NCI-H2196 (cell line): Measurements from ENCODE around the gene BCL2L13.

Source experiments
- DNase-seq: peaks from one replicate; lab custom pipeline; 2025; ENCODE audit not compliant: unreplicated experiment; lab: John Stamatoyannopoulos, UW

The BCL2L13 gene

DNA sequence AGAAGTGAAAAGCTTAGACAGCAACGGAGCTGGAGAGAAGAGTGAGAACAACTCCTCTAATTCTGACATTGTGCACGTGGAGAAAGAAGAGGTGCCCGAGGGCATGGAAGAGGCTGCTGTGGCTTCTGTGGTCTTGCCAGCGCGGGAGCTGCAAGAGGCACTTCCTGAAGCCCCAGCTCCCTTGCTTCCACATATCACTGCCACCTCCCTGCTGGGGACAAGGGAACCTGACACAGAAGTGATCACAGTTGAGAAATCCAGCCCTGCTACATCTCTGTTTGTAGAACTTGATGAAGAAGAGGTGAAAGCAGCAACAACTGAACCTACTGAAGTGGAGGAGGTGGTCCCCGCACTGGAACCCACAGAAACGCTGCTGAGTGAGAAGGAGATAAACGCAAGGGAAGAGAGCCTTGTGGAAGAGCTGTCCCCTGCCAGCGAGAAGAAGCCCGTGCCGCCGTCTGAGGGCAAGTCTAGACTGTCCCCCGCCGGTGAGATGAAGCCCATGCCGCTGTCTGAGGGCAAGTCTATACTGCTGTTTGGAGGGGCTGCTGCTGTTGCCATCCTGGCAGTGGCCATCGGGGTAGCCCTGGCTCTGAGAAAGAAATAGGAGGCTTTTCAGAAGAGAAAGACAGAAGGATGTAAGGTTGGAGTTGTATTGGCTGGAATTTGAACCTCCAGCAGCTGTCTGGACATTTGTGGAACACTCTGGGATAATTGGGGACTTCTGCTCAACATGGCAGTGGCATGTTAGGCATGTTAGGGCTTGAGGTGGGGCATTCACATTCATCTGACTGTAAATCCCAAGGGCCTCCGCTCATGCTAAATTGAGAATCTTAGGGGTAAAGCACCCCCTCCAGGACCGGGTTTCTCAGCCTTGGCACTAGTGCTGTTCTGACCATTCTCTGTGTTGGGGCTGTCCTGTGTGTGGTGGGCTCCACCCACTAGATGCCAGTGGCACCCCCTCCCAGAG lies 88.7 kb downstream of the BCL2L13 start:
- DNase-seq, result no peak

DNA sequence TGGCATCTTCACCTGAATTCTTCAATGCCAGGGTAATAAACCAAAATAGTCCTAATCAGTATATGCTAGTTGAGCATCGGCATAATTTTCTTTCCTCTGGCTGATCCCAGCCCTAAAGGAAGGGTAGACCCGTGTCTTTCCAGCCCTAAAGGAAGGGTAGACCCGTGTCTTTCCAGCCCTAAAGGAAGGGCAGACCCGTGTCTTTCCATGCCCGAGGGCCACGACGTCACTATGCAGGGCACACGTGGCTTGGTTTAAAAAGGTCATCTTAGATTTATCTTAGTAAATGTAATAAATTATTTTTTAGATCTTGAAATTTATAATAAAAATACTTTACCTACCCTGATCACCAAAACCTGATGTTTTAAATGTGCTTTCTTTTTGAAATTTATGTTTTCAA lies 90.2 kb downstream of the BCL2L13 start:
- no peak for DNase-seq

DNA sequence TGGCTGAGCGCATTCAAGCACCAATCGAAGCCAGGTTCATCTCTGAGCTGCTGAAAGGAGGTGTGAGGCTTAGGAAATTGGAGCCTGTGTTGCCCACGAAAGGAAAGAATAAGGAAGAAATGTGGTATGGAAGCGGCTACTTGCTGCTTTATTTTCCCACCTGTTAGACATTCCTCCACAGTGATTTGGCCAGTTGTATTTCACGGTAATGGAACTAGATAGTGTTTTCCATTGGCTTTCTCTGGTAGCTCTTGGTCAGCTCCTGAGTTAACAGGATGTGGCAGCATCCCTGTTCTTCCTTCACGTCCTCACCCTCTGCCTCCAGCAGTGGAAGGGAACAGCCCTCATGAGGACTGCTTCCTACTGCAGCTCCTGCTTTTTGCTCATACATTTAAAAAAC lies 91.0 kb downstream of the BCL2L13 start:
- DNase-seq, result no peak

DNA sequence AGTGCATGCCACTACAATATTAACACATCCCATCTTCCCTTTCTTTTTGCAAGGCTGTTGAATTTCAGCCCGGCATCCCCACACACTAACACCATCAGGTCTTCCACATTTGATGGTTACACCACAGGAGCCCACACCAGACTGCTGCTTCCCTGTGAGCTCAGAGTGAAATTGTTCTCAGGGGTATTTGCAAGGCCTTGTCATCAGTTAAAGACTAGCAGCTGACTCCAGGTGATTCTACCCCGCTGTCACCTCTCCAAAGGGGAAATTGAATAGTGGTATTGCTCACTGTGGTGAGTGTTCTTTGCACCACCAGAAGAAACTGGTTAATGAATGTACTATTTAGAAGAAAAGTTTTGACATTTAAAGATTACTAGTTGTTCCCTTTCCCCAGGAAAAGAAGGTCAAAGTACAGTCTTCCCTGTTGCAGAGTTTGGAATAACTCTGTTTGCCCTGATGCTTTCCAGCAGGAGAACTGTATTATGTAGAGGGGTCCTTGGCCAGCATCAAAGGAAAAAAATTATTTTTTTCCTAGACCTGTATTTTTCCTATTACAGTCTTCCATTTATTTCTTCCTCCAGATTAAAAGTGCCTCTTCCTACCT lies 93.8 kb downstream of the BCL2L13 start:
- DNase-seq, result no peak

DNA sequence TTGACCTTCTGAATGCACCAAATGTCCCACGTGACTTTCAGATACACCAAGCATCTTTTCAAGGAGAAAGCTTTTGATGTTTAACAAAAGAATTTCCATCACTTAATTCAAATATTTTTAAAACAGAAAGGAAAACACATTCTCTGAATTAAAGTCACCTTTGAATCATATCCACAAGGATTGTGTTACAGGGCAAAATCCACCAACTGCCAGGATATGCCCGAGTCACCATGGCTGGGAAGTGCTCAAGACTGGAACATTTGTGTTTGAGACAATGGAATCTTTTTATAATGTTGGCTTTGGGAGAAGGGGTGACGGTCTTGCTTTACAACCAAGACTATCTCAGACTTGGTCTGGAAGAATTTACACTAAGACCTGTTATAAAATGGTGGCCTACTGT lies 94.9 kb downstream of the BCL2L13 start:
- DNase-seq, result no peak

DNA sequence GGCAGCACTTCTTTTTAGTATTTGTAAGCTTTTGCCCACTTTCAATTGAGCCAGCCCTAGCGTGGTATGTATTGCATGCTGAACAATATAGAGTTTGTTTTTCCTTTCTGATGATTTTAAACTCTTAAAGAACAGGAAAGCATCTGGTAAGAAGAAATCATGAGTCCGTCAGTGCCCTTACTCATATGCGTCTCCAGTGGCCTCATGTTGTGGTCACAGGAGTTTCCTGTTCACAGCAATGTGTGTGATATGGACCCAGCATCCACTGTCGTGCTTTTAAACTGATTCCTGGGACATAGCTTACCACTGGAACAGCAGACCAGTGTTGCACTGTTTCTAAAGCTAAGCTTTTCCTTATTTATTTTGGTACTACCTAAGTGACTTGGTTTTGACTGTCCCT lies 95.6 kb downstream of the BCL2L13 start:
- DNase-seq, result no peak

DNA sequence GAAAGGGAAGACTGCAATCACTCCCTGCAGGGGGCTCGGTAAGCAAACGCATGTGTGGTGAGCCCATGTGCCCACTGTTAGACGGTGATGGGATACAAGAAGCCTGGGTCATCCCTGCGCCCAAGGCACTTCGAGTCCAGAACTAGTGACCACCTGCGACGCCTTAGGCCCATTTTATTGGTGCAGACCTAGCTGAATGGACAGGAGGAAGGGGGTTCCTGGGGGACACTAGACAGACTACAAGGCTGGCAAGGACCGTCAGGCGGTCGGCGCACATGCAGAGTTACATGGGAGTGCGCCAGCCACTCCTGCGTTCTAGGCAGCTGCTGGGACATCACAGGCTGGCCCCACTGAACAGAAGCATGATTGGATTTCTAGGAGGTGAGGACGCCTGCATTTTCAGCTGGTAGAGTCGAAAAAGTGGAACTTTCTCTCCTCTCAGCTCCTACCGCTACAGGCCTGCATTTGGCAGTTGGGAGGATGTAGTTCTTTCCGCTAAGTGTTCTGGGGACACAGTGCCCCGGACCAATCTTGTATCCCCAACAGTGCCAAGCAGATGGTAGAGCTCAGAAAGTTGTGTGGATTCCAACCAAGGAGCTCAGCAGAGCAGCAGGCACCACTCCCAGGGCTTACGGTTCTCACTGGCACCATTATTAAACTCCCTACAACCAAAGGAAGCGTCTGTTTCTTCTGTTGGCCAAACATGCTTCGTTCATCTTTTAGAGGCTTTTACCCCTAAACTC lies 100.0 kb downstream of the BCL2L13 start:
- no peak for DNase-seq

DNA sequence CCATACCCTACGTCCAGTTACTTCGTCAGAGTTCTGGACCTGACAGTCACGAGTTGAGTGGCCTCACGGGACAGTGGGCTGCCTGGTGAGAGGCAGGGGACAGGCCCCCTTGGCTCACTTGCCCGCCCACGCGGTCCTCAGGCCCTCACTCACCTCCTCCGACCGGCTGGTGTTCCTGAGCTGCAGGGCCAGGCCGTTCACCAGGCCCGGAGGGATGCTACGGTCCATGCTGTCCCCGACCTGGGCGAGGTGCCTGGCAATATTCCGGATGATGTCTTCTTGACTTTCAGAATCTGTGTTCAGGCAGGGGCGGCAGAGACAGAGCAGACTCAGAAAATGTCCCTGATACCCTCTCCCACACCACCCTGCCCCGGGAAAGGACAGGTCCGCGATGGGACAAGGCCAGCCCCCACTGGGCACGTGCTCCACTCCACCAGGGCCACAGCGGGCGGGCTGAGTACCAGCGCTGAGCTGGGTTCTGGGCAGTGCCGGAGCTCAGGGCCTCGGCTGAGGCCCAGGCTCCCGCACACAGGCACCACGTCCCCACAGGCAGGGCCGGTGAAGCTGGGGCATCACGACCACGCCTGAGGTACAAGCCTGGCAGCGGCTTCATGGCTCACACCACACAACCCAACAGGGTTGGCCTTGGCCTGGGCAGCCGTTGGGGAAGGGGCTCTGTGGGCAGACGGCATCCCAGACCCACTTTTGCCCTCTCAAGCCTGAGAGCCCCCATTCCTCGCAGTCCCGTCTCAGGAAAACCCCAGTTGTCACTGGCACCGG lies 100.8 kb downstream of the BCL2L13 start:
- no peak for DNase-seq

DNA sequence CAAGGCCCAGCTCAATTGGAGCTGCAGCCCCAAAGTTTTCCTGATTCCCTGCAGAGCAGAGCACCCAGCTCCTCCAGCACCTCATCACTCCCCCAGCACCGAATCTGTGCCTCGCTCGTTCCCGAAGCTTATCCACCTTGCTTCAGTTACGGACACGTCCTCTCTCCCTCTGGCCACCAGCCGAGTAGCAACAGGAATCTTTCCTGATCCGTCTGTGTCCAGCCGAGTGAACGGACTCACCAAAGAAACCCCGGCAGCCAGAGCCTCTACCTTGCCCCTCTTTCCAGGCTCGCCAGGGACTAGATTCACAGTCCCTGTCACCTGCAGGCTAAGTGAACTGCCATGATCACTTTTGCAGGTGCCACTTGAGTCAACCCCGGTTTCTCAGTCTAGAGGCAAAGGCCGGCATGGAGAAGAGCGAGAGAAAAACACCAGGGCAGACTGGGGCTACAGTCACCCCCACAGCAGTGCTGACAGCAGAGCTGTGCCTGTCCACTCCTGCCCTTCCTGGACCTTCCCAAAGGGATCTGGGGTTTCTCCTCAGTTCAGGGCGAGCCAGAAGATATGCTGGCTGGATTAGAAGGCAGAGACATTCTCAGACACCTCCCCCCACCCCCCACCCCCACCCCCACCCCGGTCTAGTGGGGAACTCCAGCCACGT lies 103.4 kb downstream of the BCL2L13 start:
- no peak for DNase-seq

DNA sequence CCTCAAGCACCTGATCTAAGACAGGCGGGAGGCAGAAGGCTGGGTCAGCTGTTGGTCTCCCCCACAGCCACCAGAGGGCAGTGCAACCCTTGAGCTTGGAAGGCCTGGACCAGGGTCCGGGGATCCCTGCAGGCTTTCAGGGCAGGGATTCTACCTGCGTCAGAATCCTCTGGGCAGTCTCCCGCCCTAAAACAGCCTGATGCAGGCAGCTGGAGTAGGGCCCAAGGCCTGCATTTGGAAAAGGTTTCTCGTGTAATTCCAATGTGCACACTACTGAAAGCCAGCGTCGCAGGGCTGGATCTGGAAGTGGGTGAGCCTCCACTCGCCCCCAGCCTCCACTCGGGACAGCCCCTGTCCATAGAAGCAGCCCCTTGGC lies 104.0 kb downstream of the BCL2L13 start:
- DNase-seq, result peak; percentile 81

DNA sequence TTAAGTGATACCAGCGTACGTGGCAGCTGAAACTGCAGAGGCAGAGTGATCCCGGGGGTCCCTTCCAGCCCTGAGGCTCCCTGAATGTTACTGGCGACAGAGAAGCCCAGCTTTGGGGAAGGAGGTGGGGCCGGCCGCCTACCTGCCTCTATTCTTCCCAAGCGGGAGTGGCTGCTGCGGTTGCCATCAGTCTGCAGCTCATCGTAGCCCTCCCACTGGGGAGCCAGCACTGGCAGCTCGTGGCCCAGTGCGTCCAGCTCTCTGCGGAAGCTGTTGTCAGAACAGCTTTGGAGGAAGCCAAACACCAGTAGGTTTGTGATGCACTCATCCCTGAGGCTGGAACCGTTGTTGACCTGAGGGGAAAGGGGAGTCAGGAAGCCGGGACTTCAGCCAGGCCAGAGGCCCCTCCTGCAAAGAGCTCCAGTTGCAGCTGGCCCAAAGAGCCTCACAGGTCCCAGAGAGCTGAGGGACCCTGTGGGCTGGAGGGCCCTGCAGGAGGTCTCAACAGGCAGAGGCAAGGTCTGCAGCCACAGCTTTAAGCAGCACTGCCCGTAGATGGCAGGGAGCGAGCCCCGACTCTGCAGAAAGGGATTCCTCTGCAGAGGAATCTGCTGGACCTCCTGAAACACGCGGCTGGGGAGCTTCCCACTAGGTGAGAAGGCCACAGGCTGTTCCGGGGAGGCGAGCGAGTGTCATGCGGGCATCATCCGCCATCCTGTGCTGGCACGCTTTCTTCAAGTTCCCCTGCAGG lies 105.3 kb downstream of the BCL2L13 start:
- no peak for DNase-seq

DNA sequence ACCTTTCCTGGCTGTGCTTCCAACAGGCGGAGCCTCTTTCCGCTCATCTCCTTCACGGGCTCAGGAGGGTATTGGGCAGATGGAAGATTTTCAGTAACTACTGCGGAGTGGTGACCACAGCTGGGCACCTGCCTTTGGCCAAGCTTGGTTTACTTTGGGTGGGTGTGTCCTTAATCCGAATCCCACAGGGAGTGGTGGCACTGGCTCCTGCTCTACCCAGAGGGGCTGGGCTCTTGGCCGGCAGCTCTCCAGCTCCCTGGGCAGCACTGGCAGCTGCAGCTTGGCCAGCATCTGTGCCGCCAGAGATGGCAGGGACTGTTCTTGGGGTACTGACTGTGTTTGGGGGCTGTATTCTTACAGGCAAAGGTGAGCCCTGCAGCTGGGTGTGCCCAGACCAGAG lies 105.9 kb downstream of the BCL2L13 start:
- no peak for DNase-seq

DNA sequence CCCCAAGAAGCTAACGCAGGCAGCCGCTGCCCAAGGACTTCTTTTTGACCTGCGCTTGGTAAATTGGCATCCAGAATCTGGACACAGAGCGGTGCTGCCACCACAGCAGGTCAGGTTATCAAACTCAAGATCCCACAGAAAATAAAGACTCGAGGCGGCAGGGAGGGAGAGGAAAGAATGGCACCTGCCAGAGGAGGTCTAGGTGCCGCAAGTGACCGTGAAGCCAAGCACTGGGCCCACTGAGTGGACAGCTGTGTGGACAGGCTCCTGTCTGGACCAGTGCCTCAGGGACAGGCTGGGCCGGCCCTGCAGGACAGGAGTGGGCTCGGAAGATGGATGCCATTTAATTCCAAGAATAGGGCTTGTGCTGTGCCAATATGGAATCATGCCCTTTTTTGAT lies 108.4 kb downstream of the BCL2L13 start:
- DNase-seq, result no peak

DNA sequence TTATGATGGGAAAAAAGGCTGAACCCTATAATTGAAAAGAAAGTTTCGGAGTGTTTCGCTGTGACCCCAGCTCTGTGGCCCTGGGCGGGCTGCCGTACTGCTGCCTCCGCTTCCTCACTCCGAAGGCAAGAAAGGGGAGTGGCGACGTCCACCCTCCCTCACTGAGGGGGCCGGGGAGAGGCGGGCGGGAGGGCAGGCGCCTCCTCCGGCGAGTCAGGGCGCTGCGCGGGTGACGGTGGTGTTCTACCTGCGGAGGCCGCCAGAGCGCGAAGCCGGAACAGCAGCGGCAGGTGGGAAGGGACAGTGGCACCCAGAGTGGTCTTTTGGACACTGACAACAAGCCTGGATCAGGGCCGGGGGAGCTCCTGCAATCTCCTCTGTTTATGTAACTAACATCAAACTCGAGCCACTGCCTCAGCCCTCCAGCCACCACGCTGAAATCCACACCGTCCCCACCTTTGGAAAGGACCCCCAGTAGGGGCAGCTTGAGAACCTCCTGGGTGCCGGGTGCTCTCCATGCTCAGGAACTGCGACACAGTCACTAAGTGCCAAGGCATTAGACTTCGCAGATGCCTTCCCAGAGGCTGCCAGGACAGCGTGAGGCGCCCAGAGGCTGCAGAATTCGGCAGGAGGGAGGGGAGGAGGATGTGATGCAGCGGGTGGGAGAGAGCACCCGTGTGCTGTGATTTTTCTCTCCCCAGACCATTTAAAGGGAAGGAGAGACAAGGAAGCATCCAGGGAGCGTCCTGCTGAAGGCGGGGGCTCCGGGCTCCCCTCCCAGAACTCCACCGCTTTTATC lies 110.2 kb downstream of the BCL2L13 start:
- DNase-seq, result no peak

DNA sequence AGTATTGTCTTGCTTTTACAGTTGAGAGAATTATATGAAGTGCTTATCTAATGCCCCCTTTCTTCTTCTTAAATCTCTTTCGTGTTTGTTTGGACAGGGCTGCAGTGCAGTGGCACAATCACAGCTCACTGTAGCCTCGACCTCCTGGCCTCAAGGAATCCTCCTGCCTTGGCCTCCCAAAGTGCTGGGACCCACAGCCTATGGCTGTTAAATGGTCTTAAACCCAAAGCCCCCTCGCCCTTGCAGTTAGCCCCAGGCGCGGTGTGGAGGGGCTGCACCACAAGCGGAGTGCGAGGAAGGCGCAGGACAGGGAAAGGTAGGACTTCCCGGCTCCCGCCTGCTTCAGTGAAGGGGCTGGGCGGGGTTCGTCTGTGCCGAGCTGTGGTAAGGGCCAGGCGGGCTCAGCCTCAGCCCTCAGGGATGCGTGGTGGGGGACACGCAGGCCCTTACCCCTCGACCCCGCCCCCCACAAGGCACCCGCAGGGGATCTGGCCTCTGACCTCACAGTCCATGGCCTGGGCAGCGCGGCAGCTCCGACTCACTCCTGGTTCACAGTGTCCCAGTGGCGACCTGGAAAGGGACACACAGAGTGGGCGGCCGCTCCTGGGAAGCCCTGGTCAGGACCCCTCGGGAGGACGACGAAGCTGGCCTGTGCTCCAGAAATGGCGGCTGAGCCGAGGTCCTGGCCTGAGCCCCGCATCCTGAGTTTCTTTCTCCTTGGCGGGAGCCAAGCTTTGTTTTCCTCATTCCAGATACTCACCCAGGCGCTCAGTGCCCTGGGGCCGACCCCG lies 111.2 kb downstream of the BCL2L13 start:
- DNase-seq, result no peak

DNA sequence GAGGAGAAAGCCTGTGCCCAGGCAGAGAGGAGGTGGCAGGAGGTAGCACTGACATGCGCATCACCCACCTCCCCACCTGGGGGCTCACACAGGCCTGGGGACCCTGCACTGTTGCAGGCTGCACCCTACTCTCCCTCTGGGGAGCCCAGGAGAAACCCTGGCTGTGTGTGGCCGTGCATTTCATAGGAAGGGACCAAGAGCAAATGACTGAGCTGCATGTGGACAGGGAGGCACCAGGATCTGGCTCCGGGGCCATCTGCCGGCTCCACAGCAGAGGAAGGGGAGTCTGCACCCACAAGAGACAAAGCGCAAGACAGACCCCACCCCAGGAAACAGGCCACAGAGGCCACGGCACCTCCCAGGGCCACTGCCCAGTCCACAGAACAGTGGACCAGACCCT lies 113.0 kb downstream of the BCL2L13 start:
- no peak for DNase-seq

DNA sequence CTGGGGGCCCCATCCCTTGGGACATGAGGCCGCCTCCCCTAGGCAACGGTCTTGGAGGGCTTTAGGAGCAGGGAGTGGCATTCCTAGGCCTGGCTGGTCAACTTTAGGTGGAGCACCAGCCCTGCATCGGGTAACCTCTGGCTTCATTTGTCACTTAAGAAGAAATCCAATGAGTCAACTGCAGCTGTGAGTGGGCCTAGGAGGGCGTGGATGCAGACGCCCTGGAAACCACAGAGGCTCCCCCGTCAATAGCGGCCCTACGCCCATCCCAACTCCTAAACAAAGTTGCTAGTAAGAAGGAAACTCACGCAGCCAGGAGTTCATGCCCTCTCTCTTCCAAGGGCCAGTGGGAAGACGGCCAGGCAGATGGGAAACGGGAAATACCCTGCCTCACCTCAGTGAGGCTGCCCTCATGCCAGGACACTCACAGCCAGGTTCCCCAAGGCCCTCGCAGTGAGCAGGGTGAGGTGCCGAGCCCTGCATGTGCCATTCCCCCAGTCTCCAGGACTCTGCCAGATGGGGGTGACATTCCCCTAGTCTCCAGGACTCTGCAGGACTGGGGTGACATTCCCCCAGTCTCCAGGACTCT lies 114.9 kb downstream of the BCL2L13 start:
- no peak for DNase-seq
